ENCODE results near the gene CDH8. TPM values are rescaled to one million over a fixed set of nuclear protein-coding genes. Genes with fewer than 3 reads are reported as not detected.

CDH8 gene
- total and polyA plus RNA-seq, 4 donors = 0.09 TPM; not detected in 3

DNA sequence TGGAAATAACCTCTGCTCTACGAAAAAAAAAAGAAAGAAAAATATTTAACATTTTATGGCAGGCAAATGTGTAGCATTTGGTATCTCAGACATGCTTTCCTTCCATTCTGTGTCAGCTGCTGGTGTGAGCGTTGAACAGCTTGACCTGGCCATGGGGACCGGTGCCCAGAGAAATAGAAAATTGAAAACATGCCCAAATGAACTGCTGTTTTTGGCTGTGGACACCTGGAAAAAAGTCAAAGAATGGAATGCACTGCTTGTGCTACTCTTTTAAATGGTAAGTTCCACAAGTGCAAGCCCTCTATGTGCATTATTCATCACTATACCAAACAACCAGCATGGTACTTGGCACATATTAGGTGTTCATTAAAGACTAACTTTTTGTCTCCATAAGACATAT lies 127.2 kb downstream of the CDH8 start:
- 52% methylated on average over 3 of the region's 3 CpGs for WGBS
- Histone ChIP-seq H3K36me3 (ENCODE audit: control insufficient read depth in 4 of 4, insufficient read depth in 3 of 4, low read depth in 1 of 4, low read length in 3 of 4) (no peaks in the 10 kb centered on the region), H3K27me3 (ENCODE audit: control insufficient read depth in 4 of 4, insufficient read depth in 4 of 4, low read length in 3 of 4) (no peaks in the 10 kb centered on the region), H3K27ac (ENCODE audit: low read depth in 1 of 2, low read length in 2 of 2) (no peak overlapping the region), H3K4me1 (ENCODE audit: control insufficient read depth in 4 of 4, insufficient read depth in 4 of 4, low read length in 3 of 4) (no peaks in the 10 kb centered on the region), H3K4me3 (ENCODE audit: low read depth in 1 of 3, low read length in 3 of 3) (no peak overlapping the region), H3K9me3 (ENCODE audit: control insufficient read depth in 4 of 4, low read length in 3 of 4) (no peaks in the 10 kb centered on the region), H3K9ac (ENCODE audit: low read depth in 1 of 2, low read length in 2 of 2) (no peak overlapping the region)
- TF ChIP-seq, protein P1, sequence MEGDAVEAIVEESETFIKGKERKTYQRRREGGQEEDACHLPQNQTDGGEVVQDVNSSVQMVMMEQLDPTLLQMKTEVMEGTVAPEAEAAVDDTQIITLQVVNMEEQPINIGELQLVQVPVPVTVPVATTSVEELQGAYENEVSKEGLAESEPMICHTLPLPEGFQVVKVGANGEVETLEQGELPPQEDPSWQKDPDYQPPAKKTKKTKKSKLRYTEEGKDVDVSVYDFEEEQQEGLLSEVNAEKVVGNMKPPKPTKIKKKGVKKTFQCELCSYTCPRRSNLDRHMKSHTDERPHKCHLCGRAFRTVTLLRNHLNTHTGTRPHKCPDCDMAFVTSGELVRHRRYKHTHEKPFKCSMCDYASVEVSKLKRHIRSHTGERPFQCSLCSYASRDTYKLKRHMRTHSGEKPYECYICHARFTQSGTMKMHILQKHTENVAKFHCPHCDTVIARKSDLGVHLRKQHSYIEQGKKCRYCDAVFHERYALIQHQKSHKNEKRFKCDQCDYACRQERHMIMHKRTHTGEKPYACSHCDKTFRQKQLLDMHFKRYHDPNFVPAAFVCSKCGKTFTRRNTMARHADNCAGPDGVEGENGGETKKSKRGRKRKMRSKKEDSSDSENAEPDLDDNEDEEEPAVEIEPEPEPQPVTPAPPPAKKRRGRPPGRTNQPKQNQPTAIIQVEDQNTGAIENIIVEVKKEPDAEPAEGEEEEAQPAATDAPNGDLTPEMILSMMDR (IDR thresholded peaks at IDR 0.05; ENCODE audit: low read depth, low read length, missing input control) = no peak
- TF ChIP-seq HNF4A (conservative IDR thresholded peaks at IDR 0.05) (no peak), GABPA (IDR thresholded peaks at IDR 0.05 in 1 of 2, conservative IDR thresholded peaks at IDR 0.05 in 1 of 2) (no peak), YY1 (IDR thresholded peaks at IDR 0.05) (no peak), FOXA1 (IDR thresholded peaks at IDR 0.05) (no peak), EGR1 (IDR thresholded peaks at IDR 0.05; ENCODE audit: low read depth in 2 of 2) (no peak), RXRA (IDR thresholded peaks at IDR 0.05) (no peak), RAD21 (IDR thresholded peaks at IDR 0.05) (no peak), NR2F2 (IDR thresholded peaks at IDR 0.05) (no peak), TAF1 (conservative IDR thresholded peaks at IDR 0.05) (no peak), FOXA2 (IDR thresholded peaks at IDR 0.05) (no peak), JUND (IDR thresholded peaks at IDR 0.05) (no peak)
- TF ChIP-seq, protein P2, sequence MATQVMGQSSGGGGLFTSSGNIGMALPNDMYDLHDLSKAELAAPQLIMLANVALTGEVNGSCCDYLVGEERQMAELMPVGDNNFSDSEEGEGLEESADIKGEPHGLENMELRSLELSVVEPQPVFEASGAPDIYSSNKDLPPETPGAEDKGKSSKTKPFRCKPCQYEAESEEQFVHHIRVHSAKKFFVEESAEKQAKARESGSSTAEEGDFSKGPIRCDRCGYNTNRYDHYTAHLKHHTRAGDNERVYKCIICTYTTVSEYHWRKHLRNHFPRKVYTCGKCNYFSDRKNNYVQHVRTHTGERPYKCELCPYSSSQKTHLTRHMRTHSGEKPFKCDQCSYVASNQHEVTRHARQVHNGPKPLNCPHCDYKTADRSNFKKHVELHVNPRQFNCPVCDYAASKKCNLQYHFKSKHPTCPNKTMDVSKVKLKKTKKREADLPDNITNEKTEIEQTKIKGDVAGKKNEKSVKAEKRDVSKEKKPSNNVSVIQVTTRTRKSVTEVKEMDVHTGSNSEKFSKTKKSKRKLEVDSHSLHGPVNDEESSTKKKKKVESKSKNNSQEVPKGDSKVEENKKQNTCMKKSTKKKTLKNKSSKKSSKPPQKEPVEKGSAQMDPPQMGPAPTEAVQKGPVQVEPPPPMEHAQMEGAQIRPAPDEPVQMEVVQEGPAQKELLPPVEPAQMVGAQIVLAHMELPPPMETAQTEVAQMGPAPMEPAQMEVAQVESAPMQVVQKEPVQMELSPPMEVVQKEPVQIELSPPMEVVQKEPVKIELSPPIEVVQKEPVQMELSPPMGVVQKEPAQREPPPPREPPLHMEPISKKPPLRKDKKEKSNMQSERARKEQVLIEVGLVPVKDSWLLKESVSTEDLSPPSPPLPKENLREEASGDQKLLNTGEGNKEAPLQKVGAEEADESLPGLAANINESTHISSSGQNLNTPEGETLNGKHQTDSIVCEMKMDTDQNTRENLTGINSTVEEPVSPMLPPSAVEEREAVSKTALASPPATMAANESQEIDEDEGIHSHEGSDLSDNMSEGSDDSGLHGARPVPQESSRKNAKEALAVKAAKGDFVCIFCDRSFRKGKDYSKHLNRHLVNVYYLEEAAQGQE (IDR thresholded peaks at IDR 0.05) = no peak
- TF ChIP-seq, protein P3, sequence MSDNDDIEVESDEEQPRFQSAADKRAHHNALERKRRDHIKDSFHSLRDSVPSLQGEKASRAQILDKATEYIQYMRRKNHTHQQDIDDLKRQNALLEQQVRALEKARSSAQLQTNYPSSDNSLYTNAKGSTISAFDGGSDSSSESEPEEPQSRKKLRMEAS (IDR thresholded peaks at IDR 0.05) = no peak
- TF ChIP-seq, protein P4, sequence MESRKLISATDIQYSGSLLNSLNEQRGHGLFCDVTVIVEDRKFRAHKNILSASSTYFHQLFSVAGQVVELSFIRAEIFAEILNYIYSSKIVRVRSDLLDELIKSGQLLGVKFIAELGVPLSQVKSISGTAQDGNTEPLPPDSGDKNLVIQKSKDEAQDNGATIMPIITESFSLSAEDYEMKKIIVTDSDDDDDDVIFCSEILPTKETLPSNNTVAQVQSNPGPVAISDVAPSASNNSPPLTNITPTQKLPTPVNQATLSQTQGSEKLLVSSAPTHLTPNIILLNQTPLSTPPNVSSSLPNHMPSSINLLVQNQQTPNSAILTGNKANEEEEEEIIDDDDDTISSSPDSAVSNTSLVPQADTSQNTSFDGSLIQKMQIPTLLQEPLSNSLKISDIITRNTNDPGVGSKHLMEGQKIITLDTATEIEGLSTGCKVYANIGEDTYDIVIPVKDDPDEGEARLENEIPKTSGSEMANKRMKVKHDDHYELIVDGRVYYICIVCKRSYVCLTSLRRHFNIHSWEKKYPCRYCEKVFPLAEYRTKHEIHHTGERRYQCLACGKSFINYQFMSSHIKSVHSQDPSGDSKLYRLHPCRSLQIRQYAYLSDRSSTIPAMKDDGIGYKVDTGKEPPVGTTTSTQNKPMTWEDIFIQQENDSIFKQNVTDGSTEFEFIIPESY (IDR thresholded peaks at IDR 0.05) = no peak
- no peak for DNase-seq (ENCODE audit: low spot score)

DNA sequence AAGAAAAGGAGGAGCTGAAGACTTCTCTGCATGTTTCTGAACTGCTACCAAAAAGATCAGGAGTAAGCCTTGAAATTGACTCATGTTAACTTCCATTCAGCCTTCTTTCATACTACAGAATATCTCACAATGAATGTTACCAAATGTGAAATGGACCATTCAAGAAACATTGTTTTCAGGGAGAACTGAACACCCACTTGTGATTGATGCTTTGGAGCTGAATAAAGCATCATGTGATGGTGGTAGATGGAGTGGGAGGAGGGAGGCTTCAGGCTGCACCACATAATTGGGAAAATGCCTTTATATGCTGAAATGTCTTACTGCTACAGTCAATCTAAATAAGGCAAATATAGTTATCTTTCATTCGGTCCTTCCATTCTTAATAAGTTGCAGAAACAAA lies 127.8 kb downstream of the CDH8 start:
- Histone ChIP-seq H3K4me3 (ENCODE audit: low read depth in 1 of 3, low read length in 3 of 3) (no peak overlapping the region), H3K27ac (ENCODE audit: low read depth in 1 of 2, low read length in 2 of 2) (no peak overlapping the region), H3K9ac (ENCODE audit: low read depth in 1 of 2, low read length in 2 of 2) (no peak overlapping the region), H3K27me3 (ENCODE audit: control insufficient read depth in 4 of 4, insufficient read depth in 4 of 4, low read length in 3 of 4) (no peaks in the 10 kb centered on the region), H3K4me1 (ENCODE audit: control insufficient read depth in 4 of 4, insufficient read depth in 4 of 4, low read length in 3 of 4) (no peaks in the 10 kb centered on the region), H3K9me3 (ENCODE audit: control insufficient read depth in 4 of 4, low read length in 3 of 4) (no peaks in the 10 kb centered on the region), H3K36me3 (ENCODE audit: control insufficient read depth in 4 of 4, insufficient read depth in 3 of 4, low read depth in 1 of 4, low read length in 3 of 4) (no peaks in the 10 kb centered on the region)
- DNase-seq (ENCODE audit: low spot score) = no peak
- 69% methylated on average over 1 of the region's 1 CpG for WGBS
- no peak for TF ChIP-seq HNF4A (conservative IDR thresholded peaks at IDR 0.05)
- TF ChIP-seq, protein P5, sequence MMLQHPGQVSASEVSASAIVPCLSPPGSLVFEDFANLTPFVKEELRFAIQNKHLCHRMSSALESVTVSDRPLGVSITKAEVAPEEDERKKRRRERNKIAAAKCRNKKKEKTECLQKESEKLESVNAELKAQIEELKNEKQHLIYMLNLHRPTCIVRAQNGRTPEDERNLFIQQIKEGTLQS (IDR thresholded peaks at IDR 0.05) = no peak
- TF ChIP-seq, protein P3 (IDR thresholded peaks at IDR 0.05) = no peak
- TF ChIP-seq JUND (IDR thresholded peaks at IDR 0.05) = no peak
- TF ChIP-seq FOXA1 (IDR thresholded peaks at IDR 0.05) = no peak
- TF ChIP-seq TAF1 (conservative IDR thresholded peaks at IDR 0.05) = no peak
- no peak for TF ChIP-seq HNF4G (IDR thresholded peaks at IDR 0.05)
- no peak for TF ChIP-seq RXRA (IDR thresholded peaks at IDR 0.05)
- TF ChIP-seq, protein P4 (IDR thresholded peaks at IDR 0.05) = no peak
- TF ChIP-seq RAD21 (IDR thresholded peaks at IDR 0.05) = no peak
- TF ChIP-seq SP1 (IDR thresholded peaks at IDR 0.05) = no peak
- no peak for TF ChIP-seq EGR1 (IDR thresholded peaks at IDR 0.05; ENCODE audit: low read depth in 2 of 2)
- TF ChIP-seq, protein P1 (IDR thresholded peaks at IDR 0.05; ENCODE audit: low read depth, low read length, missing input control) = no peak
- TF ChIP-seq GABPA (IDR thresholded peaks at IDR 0.05 in 1 of 2, conservative IDR thresholded peaks at IDR 0.05 in 1 of 2) = no peak
- no peak for TF ChIP-seq YY1 (IDR thresholded peaks at IDR 0.05)
